ENCODE data around the gene COP1.

DNA sequence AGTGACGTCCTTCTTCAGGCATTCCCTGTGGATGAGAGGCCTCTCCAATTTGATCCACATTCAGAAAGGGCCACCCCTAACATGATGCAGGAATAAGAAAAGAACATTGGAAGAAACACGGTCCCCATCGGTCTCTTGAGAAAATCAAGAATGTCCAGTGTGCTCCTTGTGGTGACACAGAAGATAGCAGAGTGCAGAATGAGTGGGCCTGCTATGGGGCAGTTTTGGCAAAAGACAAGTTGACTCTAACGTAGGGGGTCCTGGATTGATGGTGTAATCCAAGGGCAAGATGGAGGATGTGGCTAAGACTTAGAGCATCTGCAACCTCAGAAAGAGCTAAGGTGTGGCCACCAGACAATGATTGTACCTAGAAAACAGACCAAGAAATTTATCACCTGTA is 45.1 kb upstream of the COP1 start:
- TF ChIP-seq, protein P1, sequence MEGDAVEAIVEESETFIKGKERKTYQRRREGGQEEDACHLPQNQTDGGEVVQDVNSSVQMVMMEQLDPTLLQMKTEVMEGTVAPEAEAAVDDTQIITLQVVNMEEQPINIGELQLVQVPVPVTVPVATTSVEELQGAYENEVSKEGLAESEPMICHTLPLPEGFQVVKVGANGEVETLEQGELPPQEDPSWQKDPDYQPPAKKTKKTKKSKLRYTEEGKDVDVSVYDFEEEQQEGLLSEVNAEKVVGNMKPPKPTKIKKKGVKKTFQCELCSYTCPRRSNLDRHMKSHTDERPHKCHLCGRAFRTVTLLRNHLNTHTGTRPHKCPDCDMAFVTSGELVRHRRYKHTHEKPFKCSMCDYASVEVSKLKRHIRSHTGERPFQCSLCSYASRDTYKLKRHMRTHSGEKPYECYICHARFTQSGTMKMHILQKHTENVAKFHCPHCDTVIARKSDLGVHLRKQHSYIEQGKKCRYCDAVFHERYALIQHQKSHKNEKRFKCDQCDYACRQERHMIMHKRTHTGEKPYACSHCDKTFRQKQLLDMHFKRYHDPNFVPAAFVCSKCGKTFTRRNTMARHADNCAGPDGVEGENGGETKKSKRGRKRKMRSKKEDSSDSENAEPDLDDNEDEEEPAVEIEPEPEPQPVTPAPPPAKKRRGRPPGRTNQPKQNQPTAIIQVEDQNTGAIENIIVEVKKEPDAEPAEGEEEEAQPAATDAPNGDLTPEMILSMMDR (IDR thresholded peaks at IDR 0.05) = no peak
- no peak for TF ChIP-seq POLR2A (IDR thresholded peaks at IDR 0.05)

Data from right lobe of liver (tissue), 4 donors.